Non-pigmented ciliary epithelial cell (primary cell): ENCODE measurements around the gene POLD4.
"Not testable (repeated sequence)": the region's sequence is repeated elsewhere in the genome, so short reads cannot be mapped to it uniquely, and the experiment has no call there.

Experiments
- DNase-seq: peaks from one replicate; pipeline ENCODE4 v3.0.0-alpha.2; 2010; ENCODE audit warnings: low read depth

The POLD4 gene

GRCh38 chr11:67353317-67354074 is at the start of gene POLD4:
Gene POLD4 (minus strand): TSS chr11:67353546. CDS start chr11:67353399, 147 bp downstream.
- DNase-seq = peak; percentile 71

DNA sequence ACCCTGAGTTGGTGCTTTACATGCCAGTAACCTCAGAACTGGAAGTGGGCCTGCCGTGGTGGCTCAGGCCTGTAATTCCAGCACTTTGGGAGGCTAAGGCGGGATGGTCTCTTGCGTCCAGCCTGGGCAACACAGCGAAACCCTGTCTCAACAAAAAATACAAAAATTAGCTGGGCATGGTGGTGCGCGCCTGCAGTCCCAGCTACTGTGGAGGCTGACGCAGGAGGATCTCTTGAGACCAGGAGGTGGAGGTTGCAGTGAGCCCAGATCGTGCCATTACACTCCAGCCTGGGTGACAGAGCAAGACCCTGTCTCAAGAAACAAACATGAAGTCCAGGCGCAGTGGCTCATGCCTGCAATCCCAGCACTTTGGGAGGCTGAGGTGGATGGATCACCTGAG is 49.7 kb upstream of the POLD4 start:
- not testable (repeated sequence) for DNase-seq

DNA sequence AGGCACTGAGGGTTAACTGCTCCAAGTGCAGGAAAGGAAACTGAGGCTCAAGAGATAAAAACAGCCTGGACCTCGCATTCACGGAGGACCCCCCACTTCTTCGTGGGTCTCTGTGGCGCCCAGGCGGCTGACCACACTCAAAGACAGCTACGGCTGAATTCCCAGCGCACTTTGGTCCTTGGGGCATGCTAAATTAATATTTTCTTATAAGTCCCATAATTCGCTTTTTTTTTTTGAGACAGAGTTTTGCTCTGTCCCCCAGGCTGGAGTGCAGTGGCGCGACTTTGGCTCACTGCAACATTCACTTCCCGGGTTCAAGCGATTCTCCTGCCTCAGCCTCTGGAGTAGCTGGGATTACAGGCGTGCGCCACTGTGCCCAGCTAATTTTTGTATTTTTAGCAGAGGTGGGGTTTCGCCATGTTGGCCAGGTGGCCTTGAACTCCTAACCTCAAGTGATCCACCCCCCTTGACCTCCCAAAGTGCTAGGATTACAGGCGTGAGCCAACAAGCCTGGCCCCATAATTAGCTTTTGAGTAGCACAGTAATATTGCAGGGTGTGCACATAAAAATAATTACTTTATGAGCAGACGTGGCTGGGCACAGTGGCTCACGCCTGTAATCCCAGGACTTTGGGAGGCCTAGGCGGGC is 49.0 kb upstream of the POLD4 start:
- DNase-seq = not testable (repeated sequence)

DNA sequence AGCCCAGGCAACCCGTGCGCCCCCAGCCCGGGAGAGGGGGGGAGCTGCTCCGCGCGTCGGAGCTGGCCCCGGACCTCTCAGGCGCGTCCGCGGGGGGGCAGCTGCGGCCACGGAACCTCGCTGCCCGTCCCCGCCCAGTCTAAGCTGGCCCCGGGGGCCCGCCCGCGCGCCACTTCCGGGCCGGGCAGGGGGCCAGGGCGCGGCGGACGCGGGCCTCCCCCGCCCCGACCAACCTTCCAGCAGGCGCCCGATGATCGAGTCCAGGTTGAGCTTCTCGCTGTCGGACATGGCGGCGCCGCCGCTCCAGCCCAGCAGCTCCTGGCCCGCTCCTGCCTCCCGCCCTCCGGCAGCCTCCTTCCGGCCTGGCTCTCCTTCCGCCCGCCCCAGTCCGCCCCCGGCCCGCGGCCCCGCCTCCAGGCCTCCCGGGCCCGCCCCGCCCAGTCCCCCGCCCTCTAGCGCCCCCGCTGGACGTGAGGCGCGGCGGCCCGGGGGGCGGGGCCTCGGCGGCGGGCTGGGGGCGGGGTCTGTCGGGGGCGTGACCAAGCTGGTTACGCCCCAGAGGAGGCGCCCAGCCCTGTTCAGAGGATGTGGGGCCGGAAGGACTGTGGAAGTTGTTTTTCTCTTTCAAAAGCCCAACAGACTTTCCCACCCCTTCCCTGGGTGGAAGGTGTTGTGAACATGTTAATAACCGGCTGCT is 48.3 kb upstream of the POLD4 start, which contains the start of gene PPP1CA:
PPP1CA (minus strand) TSS at position 364 of the 697 bp plus-strand sequence; CDS start at position 288, 76 bp downstream.
- DNase-seq = no peak

DNA sequence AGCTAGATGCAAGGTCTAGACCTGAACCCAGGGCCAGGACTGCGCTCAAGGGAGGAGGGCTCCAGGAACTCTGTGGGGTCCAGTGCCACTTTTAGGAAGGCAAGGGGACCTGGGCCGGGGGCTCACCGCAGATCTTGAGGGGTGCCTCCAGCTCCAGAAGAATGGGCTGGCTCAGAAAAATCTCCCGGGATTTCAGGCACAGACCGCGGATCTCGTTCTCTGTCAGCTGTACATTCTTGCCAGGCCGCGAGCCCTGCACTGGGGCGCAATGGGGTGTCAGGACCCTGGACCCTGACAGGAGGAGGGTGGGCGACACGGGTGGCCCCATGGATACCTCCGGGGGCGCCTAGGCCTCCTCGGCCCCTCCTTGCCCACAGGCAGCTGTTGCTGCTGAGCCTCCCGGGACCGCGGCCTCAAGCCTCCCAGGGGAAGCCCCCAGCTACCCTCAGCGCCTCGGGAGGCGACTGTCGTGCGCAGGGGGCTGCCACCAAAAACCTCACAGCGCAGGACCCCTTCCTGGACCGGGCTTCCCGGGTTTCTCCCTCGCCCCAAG is 47.7 kb upstream of the POLD4 start:
- DNase-seq = no peak

DNA sequence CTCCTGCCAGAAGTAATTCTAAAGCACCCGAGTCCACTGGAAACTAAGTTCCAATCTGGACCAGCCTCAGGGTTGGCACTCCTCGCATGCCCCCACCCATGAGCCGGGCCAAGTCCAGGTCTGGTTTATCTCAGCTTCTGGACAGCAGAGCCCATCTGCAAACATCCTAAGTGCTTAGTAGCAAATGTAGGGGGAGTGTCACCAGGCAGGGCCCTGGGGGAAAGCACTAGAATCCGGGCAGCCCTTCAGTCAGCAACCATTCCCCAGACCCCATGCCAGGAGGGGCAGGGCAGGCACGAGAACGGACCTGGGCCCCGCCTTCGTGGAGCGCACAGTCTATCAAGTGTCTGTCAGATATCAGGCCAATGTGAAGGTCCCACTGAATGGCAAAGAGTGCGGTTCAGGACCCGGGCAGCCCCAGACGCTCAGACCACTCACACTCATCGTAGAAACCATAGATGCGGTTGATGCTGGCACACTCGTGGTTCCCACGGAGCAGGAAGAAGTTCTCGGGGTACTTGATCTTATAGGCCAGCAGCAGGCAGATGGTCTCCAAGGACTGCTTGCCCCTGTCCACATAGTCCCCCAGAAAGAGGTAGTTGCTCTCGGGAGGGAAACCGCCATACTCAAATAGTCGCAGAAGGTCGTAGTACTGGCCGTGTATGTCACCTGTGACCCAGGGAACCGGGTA is 47.0 kb upstream of the POLD4 start:
- DNase-seq = no peak

DNA sequence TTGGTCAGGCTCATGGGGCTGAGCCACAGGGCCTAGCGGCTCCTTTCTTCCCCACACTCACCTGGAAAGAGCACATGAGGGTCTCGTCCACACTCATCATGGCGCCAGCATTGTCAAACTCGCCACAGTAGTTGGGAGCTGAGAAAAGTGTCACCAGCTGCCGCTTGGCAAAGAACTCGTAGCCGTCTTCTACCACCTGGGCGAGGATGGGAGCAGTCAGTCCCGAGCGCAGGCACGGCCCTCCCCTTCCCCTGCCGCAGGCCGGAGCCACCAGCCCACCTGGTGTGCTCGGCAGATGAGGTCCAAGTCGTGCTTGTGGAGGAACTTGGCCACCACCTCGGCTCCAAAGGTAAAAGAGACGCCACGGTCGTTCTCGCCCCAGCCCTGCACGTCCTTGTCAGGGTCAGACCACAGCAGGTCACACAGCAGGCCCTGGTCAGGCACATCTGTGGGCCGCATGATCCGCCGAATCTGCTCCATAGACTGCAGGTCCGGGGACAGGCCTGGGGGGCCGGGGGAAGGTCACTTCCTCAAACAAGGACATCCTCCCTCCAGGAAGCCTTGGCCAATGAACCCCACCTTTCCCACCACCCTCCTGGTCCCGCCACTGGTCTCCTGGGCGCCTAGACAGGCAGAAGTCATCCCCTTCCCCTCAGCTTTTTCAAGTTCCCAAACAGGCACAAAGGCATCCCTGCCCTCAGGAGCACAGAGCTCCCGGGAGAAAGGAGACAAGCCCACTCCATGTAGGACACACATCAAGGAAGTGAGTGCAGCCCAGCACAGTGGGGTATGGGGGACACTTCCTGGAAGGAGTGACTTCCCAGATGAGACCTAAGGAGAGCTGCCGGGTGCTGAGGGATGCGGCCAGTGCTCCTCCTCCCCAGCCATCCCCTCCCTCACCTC is 45.6 kb upstream of the POLD4 start:
- DNase-seq = no peak

- no peak for DNase-seq
Measured at GRCh38 chr11:67397986-67398660, 44.8 kb upstream of the POLD4 start.

DNA sequence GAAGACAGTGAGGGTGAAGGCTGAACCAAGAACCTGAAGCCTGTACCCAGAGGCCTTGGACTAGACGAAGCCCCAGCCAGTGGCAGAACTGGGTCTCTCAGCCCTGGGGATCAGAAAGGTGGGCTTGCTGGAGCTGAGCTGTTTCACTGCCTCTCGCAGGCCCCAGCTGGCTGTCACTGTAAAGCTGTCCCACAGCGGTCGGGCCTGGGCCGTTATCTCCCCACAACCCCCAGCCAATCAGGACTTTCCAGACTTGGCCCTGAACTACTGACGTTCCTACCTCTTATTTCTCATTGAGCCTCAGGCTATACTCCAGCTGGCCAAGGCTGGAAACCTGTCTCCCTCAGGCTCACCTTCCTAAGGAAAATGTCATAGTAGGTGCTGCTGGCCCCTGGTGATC is 44.2 kb upstream of the POLD4 start:
- DNase-seq = no peak

- DNase-seq = no peak
Measured at GRCh38 chr11:67396587-67397389, 43.4 kb upstream of the POLD4 start.

GRCh38 chr11:67396259-67396581 is 42.9 kb upstream of the POLD4 start:
- no peak for DNase-seq

DNA sequence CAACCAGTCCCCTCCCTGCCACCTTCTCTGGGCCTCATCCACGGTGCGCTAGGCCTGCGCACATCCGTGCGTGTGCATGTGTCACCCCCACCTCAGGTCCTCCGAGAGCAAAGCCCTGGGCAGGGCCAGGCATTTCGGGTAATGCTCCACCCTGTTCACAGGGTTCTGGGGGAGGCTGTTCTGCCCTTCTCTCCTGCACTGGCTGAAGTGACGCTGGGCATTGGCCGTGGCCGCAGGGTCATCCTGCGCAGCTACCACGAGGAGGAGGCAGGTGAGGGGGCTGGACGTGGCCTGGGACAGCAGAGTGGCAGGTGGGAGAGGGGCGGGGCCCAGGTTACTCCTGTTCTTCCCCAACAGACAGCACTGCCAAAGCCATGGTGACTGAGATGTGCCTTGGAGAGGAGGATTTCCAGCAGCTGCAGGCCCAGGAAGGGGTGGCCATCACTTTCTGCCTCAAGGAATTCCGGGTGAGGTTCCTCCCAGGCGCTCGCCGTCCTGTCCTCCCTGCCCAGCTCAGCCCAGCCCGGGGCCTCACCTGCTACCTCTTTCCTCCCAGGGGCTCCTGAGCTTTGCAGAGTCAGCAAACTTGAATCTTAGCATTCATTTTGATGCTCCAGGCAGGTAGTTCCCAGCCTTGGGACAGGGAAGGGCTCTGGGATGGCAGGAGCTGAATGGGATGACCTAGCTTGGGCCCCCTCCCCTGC is 42.4 kb upstream of the POLD4 start:
- no peak for DNase-seq

- no peak for DNase-seq
Measured at GRCh38 chr11:67393990-67394389, 40.6 kb upstream of the POLD4 start.

DNA sequence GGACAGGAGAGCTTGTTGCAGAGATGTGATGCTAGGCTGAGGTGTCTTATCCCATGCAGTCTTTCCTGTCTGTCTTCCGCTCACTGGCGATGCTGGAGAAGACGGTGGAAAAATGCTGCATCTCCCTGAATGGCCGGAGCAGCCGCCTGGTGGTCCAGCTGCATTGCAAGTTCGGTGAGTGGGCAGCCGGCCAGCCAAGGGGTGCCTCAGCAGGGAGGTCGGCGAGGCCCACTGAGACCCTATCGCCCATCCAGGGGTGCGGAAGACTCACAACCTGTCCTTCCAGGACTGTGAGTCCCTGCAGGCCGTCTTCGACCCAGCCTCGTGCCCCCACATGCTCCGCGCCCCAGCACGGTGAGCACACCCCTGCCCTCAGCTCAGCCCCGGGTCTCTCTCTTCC is 40.1 kb upstream of the POLD4 start:
- no peak for DNase-seq

- DNase-seq = no peak
Measured at GRCh38 chr11:67392183-67392715, 38.9 kb upstream of the POLD4 start.

GRCh38 chr11:67391304-67392182 is 38.2 kb upstream of the POLD4 start, which contains the start of gene RAD9A:
Gene RAD9A (plus strand): TSS chr11:67391986. CDS start chr11:67392045, 59 bp downstream.
- peak; percentile 46 for DNase-seq

DNA sequence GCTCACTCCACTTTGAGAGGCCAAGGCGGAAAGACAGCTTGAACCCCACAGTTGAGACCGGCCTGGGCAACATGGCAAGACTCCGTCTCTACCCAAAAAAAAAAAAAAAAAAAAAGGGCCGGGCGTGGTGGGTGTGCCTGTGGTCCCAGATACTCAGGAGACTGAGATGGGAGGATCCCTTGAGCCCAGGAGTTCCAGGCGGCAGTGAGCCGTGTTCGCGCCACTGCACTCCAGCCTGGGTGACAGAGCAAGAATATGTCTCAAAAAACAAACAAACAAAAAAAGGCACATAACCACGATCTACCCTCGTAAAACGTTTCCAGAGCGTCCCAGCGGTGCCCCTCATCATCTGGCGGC is 37.6 kb upstream of the POLD4 start:
- DNase-seq = no peak

DNA sequence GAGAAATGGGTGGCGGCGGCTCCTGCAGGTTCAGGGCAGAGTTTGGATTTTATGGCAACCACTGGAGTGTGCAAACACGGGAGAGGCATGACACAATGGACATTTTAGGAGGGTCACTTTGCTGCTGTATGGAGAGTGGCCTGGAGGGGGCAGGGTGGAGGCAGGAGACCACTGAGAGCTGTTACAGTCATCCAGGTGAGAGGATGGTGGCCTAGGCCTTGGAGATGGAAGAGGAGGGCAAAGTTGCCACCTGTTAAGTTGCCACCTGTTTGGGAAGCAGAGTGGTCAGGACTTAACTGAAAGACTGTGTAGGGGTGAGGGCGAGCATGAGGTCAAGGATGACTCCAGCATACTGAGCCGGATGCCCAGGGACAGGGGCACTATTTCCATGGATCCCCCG is 36.1 kb upstream of the POLD4 start:
- DNase-seq = no peak
